ENCODE measurements around the gene USP34.

DNA sequence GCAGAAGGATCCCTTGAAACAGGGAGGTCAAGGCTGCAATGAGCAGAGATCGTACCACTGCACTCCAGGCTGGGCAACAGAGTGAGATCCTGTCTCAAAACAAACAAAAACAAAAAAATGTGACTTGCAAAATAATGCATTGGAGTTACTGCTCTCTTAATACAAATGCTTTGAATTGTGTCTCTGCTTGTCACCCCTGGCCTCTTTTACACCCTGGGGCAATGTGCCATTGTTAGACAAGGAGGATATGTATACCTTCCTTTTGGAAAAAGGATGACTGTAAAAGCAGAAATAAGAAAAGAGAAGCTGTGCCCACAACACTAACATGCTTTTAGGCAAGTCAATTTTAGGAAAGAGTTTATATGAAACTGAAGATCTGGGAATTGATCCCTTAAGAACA, 329.7 kb downstream of the USP34 start:
- TF ChIP-seq GATA2 (IDR thresholded peaks at IDR 0.05; ENCODE audit: low read depth, low read length) (no peak), GATA3 (IDR thresholded peaks at IDR 0.05; ENCODE audit: low read depth, low read length) (no peak)

All from SH-SY5Y (cell line).